ENCODE measurements around the gene OPCML. TPM values are rescaled to one million over a fixed set of nuclear protein-coding genes. Genes with fewer than 3 reads are reported as not detected.

Gene OPCML
- total RNA-seq, 1 donor from 2014 or later = 2.7 TPM

GRCh38 chr11:133399855-133400625 is 132.3 kb downstream of the OPCML start:
- peaks cover 7% of the 10 kb centered on the region for H3K9me3 Mint-ChIP-seq (ENCODE audit: low read depth)
- H3K4me3 Mint-ChIP-seq (ENCODE audit: unreplicated experiment) = no peak overlapping the region

GRCh38 chr11:133399294-133399693 is 133.0 kb downstream of the OPCML start:
- Mint-ChIP-seq H3K27ac (ENCODE audit: unreplicated experiment) (no peak overlapping the region), H3K27me3 (ENCODE audit: low read depth) (peaks cover 2% of the 10 kb centered on the region), H3K4me3 (ENCODE audit: unreplicated experiment) (no peak overlapping the region), H3K4me1 (ENCODE audit: low read depth) (no peaks in the 10 kb centered on the region), H3K36me3 (ENCODE audit: low read depth) (no peaks in the 10 kb centered on the region), H3K9me3 (ENCODE audit: low read depth) (peaks cover 7% of the 10 kb centered on the region)
- no peak for TF ChIP-seq CTCF (IDR thresholded peaks at IDR 0.05)
- DNase-seq (ENCODE audit: low spot score) = no peak

More at GRCh38 chr11:133399855-133400625, 132.3 kb downstream of the OPCML start:
- no peak overlapping the region for H3K27ac Mint-ChIP-seq (ENCODE audit: unreplicated experiment)
- no peak for DNase-seq (ENCODE audit: low spot score)
- H3K4me1 Mint-ChIP-seq (ENCODE audit: low read depth) = no peaks in the 10 kb centered on the region
- H3K36me3 Mint-ChIP-seq (ENCODE audit: low read depth) = no peaks in the 10 kb centered on the region
- TF ChIP-seq CTCF (IDR thresholded peaks at IDR 0.05) = no peak
- H3K27me3 Mint-ChIP-seq (ENCODE audit: low read depth) = peaks cover 2% of the 10 kb centered on the region

GRCh38 chr11:133390803-133391202 is 141.5 kb downstream of the OPCML start:
- no peak overlapping the region for H3K4me3 Mint-ChIP-seq (ENCODE audit: unreplicated experiment)
- H3K36me3 Mint-ChIP-seq (ENCODE audit: low read depth) = no peaks in the 10 kb centered on the region
- no peaks in the 10 kb centered on the region for H3K4me1 Mint-ChIP-seq (ENCODE audit: low read depth)

GRCh38 chr11:133388975-133389568 is 143.2 kb downstream of the OPCML start:
- peaks cover 4% of the 10 kb centered on the region for H3K27me3 Mint-ChIP-seq (ENCODE audit: low read depth)
- H3K4me1 Mint-ChIP-seq (ENCODE audit: low read depth) = no peaks in the 10 kb centered on the region
- H3K36me3 Mint-ChIP-seq (ENCODE audit: low read depth) = no peaks in the 10 kb centered on the region
- H3K27ac Mint-ChIP-seq (ENCODE audit: unreplicated experiment) = no peak overlapping the region
- TF ChIP-seq CTCF (IDR thresholded peaks at IDR 0.05) = no peak
- H3K4me3 Mint-ChIP-seq (ENCODE audit: unreplicated experiment) = no peak overlapping the region
- H3K9me3 Mint-ChIP-seq (ENCODE audit: low read depth) = no peaks in the 10 kb centered on the region
- no peak for DNase-seq (ENCODE audit: low spot score)

More at GRCh38 chr11:133390803-133391202, 141.5 kb downstream of the OPCML start:
- no peak overlapping the region for H3K27ac Mint-ChIP-seq (ENCODE audit: unreplicated experiment)
- TF ChIP-seq CTCF (IDR thresholded peaks at IDR 0.05) = no peak
- peaks cover 6% of the 10 kb centered on the region for H3K27me3 Mint-ChIP-seq (ENCODE audit: low read depth)
- H3K9me3 Mint-ChIP-seq (ENCODE audit: low read depth) = no peaks in the 10 kb centered on the region
- DNase-seq (ENCODE audit: low spot score) = no peak

GRCh38 chr11:133388260-133388659 is 144.0 kb downstream of the OPCML start:
- Mint-ChIP-seq H3K27me3 (ENCODE audit: low read depth) (peaks cover 4% of the 10 kb centered on the region), H3K4me3 (ENCODE audit: unreplicated experiment) (no peak overlapping the region), H3K9me3 (ENCODE audit: low read depth) (no peaks in the 10 kb centered on the region), H3K36me3 (ENCODE audit: low read depth) (no peaks in the 10 kb centered on the region), H3K27ac (ENCODE audit: unreplicated experiment) (no peak overlapping the region), H3K4me1 (ENCODE audit: low read depth) (no peaks in the 10 kb centered on the region)
- no peak for TF ChIP-seq CTCF (IDR thresholded peaks at IDR 0.05)
- DNase-seq (ENCODE audit: low spot score) = no peak
